ENCODE measurements around the gene C15orf39. TPM values are rescaled to one million over a fixed set of nuclear protein-coding genes. Genes with fewer than 3 reads are reported as not detected.

Gene C15orf39
- total and polyA plus RNA-seq, 2 donors from 2014 or later, result 5.7 to 32.7 TPM

DNA sequence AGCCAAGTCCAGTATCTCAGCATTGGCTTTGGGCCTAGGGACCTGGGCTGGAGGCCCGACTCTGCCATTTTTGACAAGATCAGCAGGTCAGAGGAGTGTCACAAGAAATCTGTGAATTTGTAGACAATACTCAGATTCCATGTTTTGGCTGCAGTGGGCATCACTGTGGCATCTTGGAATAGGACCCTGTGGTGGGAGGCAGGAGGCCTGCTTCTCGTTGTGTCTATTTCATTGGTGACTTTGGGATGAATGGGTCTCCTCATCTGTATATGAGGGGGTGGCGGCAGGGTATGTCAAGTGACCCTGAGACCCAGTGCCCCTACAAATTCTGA lies 3.3 kb downstream of the C15orf39 start:
- DNase-seq (no peak), FAIRE-seq (no peak)
- H3K4me1 ChIP-seq (ENCODE audit: control insufficient read depth in 2 of 3, insufficient read depth in 2 of 3, low read depth in 1 of 3, low read length in 3 of 3), result peaks cover 0 to 30% (median 11%) of the 10 kb centered on the region in 3 donors
- intact Hi-C loops (cut with DNase I), result loop anchor here (5.0 kb wide), 1 partner anchor 178 kb away; no protein-coding TSS in a partner anchor
- no peak overlapping the region for H3K27ac ChIP-seq (ENCODE audit: low read depth in 2 of 2, low read length in 2 of 2)
- H3K4me3 ChIP-seq (ENCODE audit: low read length in 3 of 3), result no peak overlapping the region
- no peaks in the 10 kb centered on the region for H3K27me3 ChIP-seq (ENCODE audit: control insufficient read depth, insufficient read depth, low read length)
- H3K9me3 ChIP-seq (ENCODE audit: control insufficient read depth in 2 of 3, insufficient read depth in 1 of 3, low read length in 3 of 3), result no peaks in the 10 kb centered on the region
- H3K36me3 ChIP-seq (ENCODE audit: control insufficient read depth in 2 of 3, insufficient read depth in 3 of 3, low read length in 3 of 3), result peaks cover 0 to 11% (median 3%) of the 10 kb centered on the region in 3 donors
- no peak overlapping the region for H3K9ac ChIP-seq (ENCODE audit: low read length in 3 of 3)
- TF ChIP-seq, protein P1, sequence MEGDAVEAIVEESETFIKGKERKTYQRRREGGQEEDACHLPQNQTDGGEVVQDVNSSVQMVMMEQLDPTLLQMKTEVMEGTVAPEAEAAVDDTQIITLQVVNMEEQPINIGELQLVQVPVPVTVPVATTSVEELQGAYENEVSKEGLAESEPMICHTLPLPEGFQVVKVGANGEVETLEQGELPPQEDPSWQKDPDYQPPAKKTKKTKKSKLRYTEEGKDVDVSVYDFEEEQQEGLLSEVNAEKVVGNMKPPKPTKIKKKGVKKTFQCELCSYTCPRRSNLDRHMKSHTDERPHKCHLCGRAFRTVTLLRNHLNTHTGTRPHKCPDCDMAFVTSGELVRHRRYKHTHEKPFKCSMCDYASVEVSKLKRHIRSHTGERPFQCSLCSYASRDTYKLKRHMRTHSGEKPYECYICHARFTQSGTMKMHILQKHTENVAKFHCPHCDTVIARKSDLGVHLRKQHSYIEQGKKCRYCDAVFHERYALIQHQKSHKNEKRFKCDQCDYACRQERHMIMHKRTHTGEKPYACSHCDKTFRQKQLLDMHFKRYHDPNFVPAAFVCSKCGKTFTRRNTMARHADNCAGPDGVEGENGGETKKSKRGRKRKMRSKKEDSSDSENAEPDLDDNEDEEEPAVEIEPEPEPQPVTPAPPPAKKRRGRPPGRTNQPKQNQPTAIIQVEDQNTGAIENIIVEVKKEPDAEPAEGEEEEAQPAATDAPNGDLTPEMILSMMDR (IDR thresholded peaks at IDR 0.05; ENCODE audit: borderline replicate concordance, extremely low read depth, insufficient read depth), result no peak

DNA sequence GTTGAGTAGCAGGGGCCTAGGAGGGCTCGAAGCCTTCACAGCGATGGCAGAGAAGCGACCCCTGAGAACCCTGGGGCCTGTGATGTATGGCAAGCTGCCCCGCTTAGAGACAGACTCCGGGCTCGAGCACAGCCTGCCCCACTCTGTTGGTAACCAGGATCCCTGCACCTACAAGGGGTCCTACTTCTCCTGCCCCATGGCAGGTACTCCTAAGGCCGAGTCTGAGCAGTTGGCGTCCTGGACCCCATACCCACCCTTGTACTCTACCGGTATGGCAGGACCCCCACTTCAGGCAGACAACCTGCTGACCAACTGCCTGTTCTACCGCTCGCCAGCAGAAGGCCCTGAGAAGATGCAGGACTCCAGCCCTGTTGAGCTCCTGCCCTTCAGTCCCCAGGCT lies 4.3 kb downstream of the C15orf39 start:
- no peaks in the 10 kb centered on the region for H3K9me3 ChIP-seq (ENCODE audit: control insufficient read depth in 2 of 3, insufficient read depth in 1 of 3, low read length in 3 of 3)
- no peak overlapping the region for H3K27ac ChIP-seq (ENCODE audit: low read depth in 2 of 2, low read length in 2 of 2)
- peaks cover 0 to 22% (median 8%) of the 10 kb centered on the region in 3 donors for H3K4me1 ChIP-seq (ENCODE audit: control insufficient read depth in 2 of 3, insufficient read depth in 2 of 3, low read depth in 1 of 3, low read length in 3 of 3)
- FAIRE-seq (no peak), DNase-seq (no peak)
- TF ChIP-seq, protein P1 (IDR thresholded peaks at IDR 0.05; ENCODE audit: borderline replicate concordance, extremely low read depth, insufficient read depth), result no peak
- H3K27me3 ChIP-seq (ENCODE audit: control insufficient read depth, insufficient read depth, low read length), result no peaks in the 10 kb centered on the region
- H3K36me3 ChIP-seq (ENCODE audit: control insufficient read depth in 2 of 3, insufficient read depth in 3 of 3, low read length in 3 of 3), result peaks cover 0 to 13% (median 3%) of the 10 kb centered on the region in 3 donors
- intact Hi-C loops (cut with DNase I), result loop anchor here (5.0 kb wide), 1 partner anchor 179 kb away; no protein-coding TSS in a partner anchor
- no peak overlapping the region for H3K4me3 ChIP-seq (ENCODE audit: low read length in 3 of 3)
- H3K9ac ChIP-seq (ENCODE audit: low read length in 3 of 3), result no peak overlapping the region

DNA sequence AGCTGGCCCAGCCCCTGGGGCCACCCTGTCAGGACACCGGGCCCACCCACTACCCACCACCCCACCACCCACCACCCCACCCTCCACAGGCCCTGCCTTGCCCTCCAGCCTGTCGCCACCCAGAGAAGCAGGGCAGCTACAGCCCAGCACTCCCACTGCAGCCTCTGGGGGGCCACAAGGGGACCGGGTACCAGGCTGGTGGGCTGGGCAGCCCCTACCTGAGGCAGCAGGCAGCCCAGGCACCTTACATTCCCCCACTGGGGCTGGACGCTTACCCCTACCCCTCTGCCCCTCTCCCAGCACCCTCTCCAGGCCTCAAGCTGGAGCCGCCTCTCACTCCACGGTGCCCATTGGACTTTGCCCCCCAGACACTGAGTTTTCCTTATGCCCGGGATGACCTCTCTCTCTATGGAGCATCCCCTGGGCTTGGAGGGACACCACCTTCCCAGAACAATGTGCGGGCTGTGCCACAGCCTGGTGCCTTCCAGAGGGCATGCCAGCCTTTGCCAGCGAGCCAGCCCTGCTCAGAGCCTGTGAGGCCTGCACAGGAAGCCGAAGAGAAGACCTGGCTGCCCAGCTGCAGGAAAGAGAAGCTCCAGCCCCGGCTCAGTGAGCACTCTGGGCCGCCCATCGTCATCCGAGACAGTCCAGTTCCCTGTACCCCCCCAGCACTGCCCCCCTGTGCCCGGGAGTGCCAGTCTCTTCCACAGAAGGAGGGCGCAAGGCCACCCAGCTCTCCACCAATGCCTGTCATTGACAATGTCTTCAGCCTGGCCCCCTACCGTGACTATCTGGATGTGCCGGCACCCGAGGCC lies 5.3 kb downstream of the C15orf39 start:
- DNase-seq, result no peak
- peaks cover 0 to 23% (median 13%) of the 10 kb centered on the region in 3 donors for H3K36me3 ChIP-seq (ENCODE audit: control insufficient read depth in 2 of 3, insufficient read depth in 3 of 3, low read length in 3 of 3)
- no peak for FAIRE-seq
- intact Hi-C loops (cut with DNase I), result loop anchor here (5.0 kb wide), 1 partner anchor 180 kb away; no protein-coding TSS in a partner anchor
- no peak overlapping the region for H3K4me3 ChIP-seq (ENCODE audit: low read length in 3 of 3)
- H3K4me1 ChIP-seq (ENCODE audit: control insufficient read depth in 2 of 3, insufficient read depth in 2 of 3, low read depth in 1 of 3, low read length in 3 of 3), result peaks cover 0 to 16% (median 6%) of the 10 kb centered on the region in 3 donors
- no peak overlapping the region for H3K9ac ChIP-seq (ENCODE audit: low read length in 3 of 3)
- TF ChIP-seq, protein P1 (IDR thresholded peaks at IDR 0.05; ENCODE audit: borderline replicate concordance, extremely low read depth, insufficient read depth), result no peak
- H3K27ac ChIP-seq (ENCODE audit: low read depth in 2 of 2, low read length in 2 of 2), result peak overlapping the region in 1 of 2 donors; percentile 43
- H3K27me3 ChIP-seq (ENCODE audit: control insufficient read depth, insufficient read depth, low read length), result no peaks in the 10 kb centered on the region
- H3K9me3 ChIP-seq (ENCODE audit: control insufficient read depth in 2 of 3, insufficient read depth in 1 of 3, low read length in 3 of 3), result no peaks in the 10 kb centered on the region

Measured in kidney (tissue), 14 donors.